Left renal cortex interstitium (tissue), 4 donors: Measurements from ENCODE around the gene RASGRP4. TPM values are rescaled to one million over a fixed set of nuclear protein-coding genes. Genes with fewer than 3 reads are reported as not detected.
"Not testable (repeated sequence)": the region's sequence is repeated elsewhere in the genome, so short reads cannot be mapped to it uniquely, and the experiment has no call there.

ENCODE experiments used
- DNase-seq, 4 donors: peaks; one replicate each; pipeline ENCODE4 v3.0.0-alpha.2; 2013; ENCODE audit warnings: low read depth in 4 of 4, low spot score in 2 of 4, missing footprints in 1 of 4
- polyA plus RNA-seq, 4 donors: library from polyadenylated mRNA; unstranded; fragments of 120-200 nt; gene quantifications; one replicate each; pipeline ENCODE4 v1.2.1, GENCODE V29; 2013; ENCODE audit not compliant: insufficient read length in 4 of 4

RASGRP4 gene, protein sequence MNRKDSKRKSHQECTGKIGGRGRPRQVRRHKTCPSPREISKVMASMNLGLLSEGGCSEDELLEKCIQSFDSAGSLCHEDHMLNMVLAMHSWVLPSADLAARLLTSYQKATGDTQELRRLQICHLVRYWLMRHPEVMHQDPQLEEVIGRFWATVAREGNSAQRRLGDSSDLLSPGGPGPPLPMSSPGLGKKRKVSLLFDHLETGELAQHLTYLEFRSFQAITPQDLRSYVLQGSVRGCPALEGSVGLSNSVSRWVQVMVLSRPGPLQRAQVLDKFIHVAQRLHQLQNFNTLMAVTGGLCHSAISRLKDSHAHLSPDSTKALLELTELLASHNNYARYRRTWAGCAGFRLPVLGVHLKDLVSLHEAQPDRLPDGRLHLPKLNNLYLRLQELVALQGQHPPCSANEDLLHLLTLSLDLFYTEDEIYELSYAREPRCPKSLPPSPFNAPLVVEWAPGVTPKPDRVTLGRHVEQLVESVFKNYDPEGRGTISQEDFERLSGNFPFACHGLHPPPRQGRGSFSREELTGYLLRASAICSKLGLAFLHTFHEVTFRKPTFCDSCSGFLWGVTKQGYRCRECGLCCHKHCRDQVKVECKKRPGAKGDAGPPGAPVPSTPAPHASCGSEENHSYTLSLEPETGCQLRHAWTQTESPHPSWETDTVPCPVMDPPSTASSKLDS
- polyA plus RNA-seq, result 1 to 10 TPM in 1 of 4 donors, under 1 TPM in 3; 0.72 to 1.4 (median 0.82) TPM

DNA sequence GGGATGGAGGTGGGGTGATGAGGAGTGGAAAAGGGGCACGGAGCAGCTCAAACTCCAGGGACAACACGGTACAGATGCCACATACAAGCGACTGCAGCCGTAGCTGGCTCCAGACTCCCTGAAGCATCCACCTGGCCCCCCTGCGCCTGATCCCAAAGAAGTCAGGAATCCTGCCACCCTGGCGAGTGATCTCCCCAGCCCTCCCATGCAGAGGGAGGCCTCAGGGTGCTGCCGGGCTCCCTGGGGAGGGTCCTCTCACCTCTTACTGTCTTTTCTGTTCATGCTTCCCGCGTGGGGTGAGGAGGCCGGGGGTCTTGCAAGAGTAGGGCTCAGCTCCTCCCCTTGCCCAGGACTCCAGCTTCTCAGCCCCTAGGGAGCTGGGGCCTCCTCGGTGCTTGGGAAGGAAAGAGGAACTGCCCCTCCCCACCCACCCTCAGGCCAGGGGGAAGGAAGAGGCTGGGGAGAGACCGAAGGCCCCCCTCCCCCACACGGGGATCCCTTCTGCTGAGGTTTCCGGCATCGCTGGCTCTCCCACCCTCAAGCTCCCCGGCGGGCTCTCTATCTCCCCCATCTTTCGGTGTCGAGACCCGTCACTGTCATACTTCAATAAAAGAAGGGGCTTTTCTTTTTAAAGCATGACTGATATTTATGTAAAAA, at the start of gene RASGRP4:
Gene RASGRP4 (minus strand): TSS at position 410 of the 657 bp plus-strand sequence. CDS start 128 bp downstream, at position 282.
- no peak for DNase-seq

DNA sequence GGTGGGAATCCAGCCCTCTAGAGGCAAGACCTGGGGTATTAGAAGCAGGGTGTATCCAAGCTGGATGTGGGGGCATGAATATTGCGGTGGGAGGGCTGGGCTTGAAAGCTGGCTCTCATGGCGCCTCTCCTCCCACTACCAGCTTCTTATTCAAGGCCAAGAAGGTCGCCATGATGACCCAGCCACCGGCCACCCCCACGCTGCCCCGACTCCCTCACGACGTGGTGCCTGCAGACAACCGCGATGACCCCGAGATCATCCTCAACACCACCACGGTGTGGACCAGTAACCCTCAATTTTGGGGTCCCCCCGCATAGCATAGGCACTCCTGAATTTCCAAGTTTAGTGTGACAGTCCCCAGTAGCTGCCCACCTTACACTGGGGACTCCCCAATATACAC, 49.2 kb upstream of the RASGRP4 start:
- DNase-seq, result no peak

DNA sequence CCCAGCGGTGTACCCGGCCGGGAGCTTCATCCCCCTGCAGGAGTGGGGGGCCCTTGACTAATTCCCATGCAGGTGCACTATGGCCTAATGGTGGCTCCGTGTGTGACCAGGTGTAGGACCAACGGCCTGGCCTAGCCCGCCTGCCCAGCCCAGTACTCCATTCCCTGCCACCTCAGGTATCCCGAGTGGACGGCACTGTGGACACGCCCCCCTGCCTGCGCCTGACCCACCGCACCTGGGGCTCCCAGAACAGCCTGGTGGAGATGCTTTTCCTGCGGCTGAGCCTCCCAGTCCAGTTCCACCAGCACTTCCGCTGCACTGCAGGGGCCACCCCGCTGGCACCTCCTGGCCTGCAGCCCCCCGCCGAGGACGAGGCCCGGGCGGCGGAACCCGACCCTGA, 47.2 kb upstream of the RASGRP4 start:
- DNase-seq, result no peak

DNA sequence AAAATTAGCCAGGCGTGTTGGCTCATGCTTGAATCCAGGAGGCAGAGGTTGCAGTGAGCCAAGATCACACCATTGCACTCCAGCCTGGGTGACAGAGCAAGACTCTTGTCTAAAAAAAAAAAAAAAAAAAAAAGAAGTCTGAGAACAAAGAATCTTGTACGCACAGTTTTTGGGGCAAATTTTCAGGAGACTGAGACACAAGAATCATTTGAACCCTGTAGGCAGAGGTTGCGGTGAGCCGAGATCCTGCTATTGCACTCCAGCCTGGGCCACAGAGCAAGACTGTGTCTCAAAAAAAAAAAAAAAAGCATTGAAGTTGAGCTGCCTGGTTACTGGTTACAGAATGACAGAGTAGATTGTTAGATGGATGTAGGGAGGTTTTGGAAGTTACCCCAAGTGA, 46.7 kb upstream of the RASGRP4 start:
- not testable (repeated sequence) for DNase-seq

DNA sequence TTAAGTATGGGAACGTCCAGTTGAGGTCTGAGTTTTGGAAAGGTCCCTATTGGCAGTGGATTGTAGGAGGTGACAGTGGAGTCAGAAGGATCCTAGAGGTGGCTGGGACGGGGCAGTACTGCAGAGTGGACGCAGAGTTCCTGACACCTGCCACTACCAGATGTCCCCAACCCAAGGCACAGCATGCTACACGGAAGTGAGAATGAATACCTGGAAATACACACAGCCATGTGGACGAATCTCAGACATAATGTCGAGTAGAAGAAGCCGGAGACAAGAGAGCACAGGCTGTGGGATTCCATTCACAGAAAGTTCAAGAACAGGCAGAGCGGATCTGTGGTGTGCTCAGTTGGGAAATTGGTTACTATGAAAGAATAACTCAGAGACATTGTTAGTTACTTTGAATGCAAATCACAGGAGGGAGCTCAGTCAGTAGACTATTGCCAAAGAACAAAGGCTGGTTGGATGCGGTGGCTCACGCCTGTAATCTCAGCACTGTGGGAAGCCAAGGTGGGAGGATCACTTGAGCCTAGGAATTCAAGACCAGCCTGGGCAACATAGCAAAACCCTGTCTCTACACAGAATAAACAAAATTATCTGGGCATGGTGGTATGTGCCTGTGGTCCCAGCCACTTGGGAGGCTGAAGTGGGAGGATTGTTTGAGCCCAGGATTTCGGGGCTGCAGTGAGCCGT, 44.9 kb upstream of the RASGRP4 start:
- no peak for DNase-seq

DNA sequence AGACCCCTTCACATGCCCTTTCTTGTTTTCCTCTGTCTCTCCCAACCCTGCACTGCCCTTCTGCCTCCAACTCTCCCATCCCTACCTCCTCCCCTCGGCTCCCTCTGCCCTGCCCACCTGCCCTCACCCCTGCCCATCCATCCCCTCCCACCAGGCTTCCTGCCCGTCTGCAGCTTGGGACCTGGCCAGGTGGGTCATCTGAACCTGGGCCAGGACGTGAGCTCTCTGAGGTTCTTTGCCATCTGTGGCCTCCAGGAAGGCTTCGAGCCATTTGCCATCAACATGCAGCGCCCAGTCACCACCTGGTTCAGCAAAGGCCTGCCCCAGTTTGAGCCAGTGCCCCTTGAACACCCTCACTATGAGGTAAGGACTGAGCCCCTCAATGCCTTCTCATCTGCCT, 43.1 kb upstream of the RASGRP4 start:
- DNase-seq, result no peak

DNA sequence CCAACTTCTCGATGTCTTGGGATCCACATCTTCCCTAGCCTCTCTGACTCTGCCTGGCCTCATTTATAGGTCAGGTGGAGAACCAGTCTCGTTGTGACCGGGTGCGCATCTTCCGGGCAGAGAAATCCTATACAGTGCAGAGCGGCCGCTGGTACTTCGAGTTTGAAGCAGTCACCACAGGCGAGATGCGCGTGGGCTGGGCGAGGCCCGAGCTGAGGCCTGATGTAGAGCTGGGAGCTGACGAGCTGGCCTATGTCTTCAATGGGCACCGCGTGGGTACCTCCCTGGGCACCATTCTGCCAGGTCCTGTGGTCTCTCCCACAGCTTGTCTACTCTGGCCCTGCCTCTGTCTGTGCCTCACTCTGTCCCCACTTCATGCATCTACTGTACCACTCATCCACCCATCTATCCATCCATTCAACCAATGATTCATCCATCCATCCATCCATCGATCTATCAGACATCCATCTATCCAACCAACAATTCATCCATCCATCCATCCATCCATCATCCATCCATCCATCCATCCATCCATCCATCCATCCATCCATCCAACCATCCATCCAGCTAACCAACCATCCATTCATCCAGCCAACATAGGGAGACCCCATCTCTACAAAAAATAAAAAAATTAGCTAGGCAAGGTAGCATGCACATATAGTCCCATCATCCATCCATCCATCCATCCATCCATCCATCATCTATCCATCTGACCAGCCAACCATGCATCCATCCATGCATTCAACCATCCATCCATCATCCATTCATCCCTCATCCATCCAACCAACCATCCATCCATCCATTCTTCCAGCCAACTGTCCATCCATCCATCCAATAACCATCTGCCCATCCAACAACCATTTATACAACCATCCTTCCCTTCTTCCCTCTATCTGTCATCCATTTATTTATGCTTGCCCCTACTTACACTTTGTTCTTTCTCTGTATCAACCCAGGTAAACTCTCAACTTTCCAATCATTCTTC, 41.8 kb upstream of the RASGRP4 start:
- no peak for DNase-seq

DNA sequence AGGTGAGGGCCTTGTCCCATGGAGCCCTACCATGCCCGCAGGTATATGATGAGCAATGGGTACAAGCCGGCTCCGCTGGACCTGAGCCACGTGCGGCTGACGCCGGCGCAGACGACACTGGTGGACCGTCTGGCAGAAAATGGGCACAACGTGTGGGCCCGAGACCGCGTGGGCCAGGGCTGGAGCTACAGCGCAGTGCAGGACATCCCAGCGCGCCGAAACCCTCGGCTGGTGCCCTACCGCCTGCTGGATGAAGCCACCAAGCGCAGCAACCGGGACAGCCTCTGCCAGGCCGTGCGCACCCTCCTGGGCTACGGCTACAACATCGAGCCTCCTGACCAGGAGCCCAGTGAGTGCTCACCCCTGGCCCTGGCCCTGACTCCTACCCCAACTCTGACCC, 40.0 kb upstream of the RASGRP4 start:
- no peak for DNase-seq

DNA sequence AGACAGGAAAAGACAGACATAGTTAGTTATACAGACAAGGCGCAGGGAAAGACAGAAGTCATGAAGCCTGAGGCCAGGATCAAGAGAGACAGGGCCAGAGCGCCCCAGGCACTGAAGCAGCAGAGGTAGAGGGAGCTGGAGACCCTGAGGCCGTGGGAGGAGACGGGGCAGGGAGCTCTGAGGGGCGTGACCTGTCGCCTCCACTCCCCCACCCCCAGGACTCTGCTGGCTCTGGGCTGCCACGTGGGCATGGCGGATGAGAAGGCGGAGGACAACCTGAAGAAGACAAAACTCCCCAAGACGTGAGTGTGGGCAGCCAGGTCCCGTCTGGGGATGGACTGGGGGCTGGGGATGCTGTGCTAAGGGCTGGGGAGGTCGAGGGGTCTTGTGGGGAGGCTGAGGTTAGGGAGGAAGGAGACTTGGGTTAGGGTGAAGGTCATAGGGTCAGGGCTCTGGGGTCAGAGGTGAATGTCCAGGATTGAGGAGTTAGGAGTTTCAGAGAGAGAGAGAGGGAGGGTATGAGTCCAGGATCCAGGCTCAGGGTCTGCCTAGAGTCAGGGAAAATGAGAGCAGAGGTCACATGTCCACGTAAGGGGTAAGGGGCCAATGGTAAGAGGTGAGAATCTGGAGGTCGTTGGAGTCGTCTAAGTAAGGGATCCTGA, 38.5 kb upstream of the RASGRP4 start:
- DNase-seq, result no peak

DNA sequence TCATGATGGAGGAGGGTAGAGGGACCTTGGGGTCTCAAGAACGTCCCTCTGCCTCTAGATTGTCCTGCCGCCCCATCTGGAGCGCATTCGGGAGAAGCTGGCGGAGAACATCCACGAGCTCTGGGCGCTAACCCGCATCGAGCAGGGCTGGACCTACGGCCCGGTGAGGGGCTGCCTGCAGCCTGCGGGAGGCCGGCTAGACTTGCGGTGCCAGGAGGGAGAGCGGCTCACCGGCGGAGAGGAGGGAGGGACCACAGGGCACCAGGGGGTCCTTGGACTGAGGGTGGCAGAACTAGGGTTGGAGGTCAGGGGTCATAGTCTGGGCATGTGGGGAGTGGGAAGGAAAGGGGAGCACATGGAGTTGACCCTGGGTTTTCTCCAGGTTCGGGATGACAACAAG, 37.3 kb upstream of the RASGRP4 start:
- no peak for DNase-seq

DNA sequence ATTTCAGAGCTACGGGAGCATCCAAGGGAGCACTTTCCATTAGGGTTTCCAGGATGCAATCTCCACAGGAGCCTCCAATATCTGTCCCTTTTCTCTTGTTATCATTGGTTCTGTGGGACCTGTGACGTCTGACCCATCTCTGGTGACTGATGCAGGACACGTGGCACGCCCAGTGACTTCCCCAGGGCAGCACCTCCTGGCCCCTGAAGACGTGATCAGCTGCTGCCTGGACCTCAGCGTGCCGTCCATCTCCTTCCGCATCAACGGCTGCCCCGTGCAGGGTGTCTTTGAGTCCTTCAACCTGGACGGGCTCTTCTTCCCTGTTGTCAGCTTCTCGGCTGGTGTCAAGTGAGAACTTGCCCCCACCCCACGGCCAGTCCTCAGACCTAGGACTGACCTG, 33.0 kb upstream of the RASGRP4 start:
- no peak for DNase-seq

DNA sequence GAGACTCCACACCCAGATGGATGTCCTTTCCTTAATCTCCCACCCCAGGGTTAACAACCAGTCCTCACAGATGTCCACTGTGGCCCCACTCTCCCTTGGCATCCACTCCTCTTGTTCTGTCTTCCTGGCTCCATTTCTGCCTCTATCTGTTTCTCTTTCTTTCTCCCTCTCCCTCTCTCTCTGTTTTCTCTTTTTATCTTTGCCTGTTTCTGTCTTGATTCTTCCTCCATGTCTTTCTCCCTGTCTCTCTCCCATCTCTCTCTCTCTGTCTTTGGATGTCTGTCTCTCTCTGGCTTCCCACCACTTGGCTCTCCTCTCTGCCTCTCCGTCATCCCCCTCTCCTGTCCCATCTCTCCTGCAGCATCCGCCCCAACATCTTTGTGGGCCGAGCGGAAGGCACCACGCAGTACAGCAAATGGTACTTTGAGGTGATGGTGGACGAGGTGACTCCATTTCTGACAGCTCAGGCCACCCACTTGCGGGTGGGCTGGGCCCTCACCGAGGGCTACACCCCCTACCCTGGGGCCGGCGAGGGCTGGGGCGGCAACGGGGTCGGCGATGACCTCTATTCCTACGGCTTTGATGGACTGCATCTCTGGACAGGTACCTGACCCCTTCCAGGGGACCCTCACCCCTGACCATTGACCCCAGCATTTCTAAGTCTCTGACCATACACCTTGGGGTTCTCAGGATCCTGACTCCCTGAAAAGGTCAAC, 31.8 kb upstream of the RASGRP4 start:
- DNase-seq, result no peak

DNA sequence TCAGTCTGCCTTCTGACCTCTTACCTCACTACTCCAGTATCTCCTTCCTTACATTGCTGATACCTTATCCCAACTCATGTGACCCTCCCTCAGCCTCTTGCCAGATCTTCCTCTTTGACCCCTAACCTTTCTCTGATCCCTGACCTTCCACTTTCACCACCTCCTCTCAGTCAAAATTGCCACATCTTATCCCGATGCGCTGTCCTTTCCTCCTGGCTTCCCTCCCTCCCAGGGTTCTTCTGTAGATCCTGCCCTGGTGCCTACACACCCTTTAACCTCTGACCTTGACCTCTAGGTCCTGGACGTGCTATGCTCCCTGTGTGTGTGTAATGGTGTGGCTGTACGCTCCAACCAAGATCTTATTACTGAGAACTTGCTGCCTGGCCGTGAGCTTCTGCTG, 31.2 kb upstream of the RASGRP4 start:
- DNase-seq, result no peak

DNA sequence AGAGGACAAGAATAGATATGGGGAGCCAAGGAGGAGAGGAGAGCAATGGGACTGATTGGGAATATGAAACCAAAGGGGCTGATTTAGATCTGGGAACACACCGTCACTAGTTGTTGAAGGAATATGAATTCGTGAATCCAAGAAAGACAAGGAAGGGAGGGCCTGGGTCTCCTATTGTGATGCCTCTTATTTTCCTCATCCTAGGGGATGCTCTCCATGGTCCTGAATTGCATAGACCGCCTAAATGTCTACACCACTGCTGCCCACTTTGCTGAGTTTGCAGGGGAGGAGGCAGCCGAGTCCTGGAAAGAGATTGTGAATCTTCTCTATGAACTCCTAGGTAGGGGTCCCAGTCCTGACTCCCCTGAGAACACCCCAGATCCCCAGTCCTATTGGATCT, 29.0 kb upstream of the RASGRP4 start:
- peak in 1 of 4 donors; percentile 59 for DNase-seq

DNA sequence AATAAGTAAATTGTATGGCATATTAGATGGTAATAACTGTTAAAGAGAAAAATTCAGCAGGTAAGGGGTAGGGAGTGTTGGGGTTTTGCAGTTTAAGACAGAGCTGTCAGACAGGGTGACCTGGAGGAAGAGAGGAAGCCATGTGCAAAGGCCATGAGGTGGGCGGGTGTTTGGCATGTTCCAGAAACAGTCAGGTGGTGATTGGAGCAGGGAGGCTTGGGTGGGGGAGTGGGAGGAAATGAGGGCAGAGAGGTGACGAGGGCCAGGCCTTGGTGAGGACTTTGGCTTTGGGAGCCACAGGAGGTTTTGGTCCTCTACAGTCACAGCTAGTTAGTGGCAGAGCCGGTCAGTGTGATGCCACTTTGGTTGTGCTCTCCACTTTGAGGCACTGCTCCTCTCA, 27.6 kb upstream of the RASGRP4 start:
- no peak for DNase-seq

DNA sequence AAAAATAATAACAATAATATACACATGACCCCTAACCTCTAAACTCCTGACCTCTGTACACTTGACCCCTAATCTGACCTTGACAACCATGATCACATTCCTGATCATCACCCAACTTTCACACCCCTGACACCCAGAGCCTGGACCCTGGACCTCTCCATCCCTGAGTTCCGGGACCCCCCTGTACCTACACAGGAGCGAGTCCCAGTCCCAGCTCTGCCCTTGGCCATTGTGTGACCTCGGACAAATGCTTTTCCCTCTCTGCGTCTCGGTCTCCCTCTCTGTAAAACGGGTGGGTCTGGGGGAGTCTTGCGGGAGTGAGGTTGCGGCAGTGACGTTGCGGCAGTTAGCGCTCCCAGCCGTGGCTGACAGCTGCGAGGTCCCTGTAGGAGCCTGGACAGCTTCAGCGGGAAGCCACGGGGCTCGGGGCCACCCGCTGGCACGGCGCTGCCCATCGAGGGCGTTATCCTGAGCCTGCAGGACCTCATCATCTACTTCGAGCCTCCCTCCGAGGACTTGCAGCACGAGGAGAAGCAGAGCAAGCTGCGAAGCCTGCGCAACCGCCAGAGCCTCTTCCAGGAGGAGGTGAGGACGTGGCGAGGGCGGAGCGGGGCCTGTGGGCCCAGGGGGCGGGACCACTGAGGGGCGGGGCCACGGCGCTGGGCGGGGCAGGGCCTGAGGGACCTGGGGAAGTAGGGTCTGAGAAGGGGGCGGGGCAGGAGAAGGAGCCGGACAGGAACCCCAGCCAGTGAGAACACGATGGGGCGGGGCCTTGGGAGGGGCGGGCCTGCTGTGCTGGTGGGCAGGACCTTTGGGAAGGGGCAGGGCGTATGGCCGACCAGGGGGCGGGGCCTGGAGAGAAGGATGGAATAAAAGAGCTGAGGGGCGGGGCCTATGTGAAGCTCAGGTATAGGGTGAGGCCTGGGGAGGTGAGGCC, 26.7 kb upstream of the RASGRP4 start:
- DNase-seq, result no peak

DNA sequence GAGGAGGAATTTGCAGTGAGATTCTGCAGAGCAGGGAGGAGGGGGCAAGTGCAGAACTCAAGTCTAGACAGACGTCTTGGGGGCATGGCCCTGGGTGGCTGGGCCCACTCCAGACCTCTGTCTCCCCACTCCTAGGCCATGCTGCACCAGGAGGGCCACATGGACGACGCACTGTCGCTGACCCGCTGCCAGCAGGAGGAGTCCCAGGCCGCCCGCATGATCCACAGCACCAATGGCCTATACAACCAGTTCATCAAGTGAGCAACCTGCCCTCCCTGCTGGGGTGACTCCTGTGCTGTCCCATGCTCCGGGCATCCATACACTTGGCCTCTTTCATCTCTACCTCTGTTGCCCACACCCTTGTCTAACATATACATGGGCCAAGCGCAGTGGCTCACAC, 25.6 kb upstream of the RASGRP4 start:
- DNase-seq, result no peak

DNA sequence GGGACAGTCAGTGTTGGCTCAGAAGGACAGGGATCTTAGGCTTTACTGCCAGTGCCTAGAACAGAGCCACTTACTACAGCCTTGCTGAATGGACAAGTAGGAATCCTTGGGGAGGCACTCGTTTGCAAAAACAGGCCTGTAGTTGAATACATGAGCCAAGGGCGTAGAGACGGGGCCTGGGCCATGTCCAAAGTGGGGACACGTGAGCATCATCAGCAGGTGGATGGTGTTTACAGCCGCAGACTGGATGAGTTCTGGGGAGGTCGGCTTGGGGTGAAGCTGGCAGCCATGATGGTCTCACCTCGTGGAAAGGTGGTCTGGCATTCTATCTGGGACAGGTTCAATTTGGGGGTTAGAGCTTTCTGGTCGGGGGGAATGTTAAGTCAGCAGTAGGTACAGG, 25.0 kb upstream of the RASGRP4 start:
- no peak for DNase-seq
